Uterus (tissue), 2 donors: ENCODE results near the gene PRAMEF4.
"Not testable (repeated sequence)": the region's sequence is repeated elsewhere in the genome, so short reads cannot be mapped to it uniquely, and the experiment has no call there.

Experiments used
- POLR2A ChIP-seq, 2 donors: fragments of 450-650 bp; IDR thresholded peaks; one replicate each; pipeline ENCODE4 v1.6.1; 2016; ENCODE audit warnings: antibody characterized with exemption in 2 of 2, mild to moderate bottlenecking in 1 of 2, moderate library complexity in 1 of 2
- TF ChIP-seq, protein P1 (sequence below), 4 experiments: fragments of 200-600 bp in 2 of 4; fragments of 450-650 bp in 2 of 4; sonication (generic) in 2 of 4; IDR thresholded peaks; one replicate each; pipeline ENCODE4 v1.5.1; 2016 to 2019; ENCODE audit warnings: antibody characterized with exemption in 4 of 4, mild to moderate bottlenecking in 2 of 4, moderate library complexity in 1 of 4

DNA sequence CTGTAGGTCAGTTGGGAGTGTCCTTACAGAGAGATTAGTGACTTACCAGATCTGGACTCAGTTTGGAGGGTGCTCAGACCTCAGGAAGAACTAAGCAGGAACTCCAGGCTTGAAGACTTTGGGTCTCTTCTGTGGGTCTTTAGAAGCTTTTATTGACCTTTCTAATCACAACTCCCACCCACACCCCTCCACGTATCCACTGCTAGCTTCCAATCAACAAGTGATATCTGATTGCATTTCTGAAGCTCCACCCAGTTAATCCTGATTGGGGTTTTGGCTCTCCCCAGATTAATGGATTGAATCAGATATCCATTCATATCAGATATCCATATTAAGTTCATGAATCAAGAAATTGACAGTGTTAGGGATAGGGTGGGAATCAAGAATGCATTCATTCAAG is 12.2 kb upstream of the PRAMEF4 start, which contains the start of gene PRAMEF10:
- TF ChIP-seq, protein P1, sequence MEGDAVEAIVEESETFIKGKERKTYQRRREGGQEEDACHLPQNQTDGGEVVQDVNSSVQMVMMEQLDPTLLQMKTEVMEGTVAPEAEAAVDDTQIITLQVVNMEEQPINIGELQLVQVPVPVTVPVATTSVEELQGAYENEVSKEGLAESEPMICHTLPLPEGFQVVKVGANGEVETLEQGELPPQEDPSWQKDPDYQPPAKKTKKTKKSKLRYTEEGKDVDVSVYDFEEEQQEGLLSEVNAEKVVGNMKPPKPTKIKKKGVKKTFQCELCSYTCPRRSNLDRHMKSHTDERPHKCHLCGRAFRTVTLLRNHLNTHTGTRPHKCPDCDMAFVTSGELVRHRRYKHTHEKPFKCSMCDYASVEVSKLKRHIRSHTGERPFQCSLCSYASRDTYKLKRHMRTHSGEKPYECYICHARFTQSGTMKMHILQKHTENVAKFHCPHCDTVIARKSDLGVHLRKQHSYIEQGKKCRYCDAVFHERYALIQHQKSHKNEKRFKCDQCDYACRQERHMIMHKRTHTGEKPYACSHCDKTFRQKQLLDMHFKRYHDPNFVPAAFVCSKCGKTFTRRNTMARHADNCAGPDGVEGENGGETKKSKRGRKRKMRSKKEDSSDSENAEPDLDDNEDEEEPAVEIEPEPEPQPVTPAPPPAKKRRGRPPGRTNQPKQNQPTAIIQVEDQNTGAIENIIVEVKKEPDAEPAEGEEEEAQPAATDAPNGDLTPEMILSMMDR (IDR thresholded peaks at IDR 0.05) = not testable (repeated sequence)
- not testable (repeated sequence) for TF ChIP-seq POLR2A (IDR thresholded peaks at IDR 0.05)
